WTC11 (cell line): ENCODE results near the gene RAD21L1. TPM values are rescaled to one million over a fixed set of nuclear protein-coding genes. Genes with fewer than 3 reads are reported as not detected.
"Not testable (repeated sequence)": the region's sequence is repeated elsewhere in the genome, so short reads cannot be mapped to it uniquely, and the experiment has no call there.

Experiments used
- ATAC-seq: fragments of 200-7000 bp; cut with Tn5 transposase; 2 replicates; pipeline ENCODE4 v1.10.0; 2021; ENCODE audit warnings: mild to moderate bottlenecking, moderate library complexity
- CTCF ChIA-PET: fragments of 300-600 bp; sonication (Branson Sonifier 250); formaldehyde crosslinking; loops from one replicate; lab custom pipeline; 2021; ENCODE audit warnings: antibody characterized with exemption; lab: Charles Lee
- POLR2A ChIA-PET: fragments of 350-600 bp; sonication (Branson Sonifier 250); formaldehyde crosslinking; loops from one replicate; lab custom pipeline; 2021; ENCODE audit warnings: antibody characterized with exemption; lab: Charles Lee
- DNase-seq: peaks from one replicate; pipeline ENCODE4 v3.0.0; 2021; ENCODE audit warnings: low spot score
- H3K27ac Mint-ChIP-seq: 2 replicates; pipeline ENCODE4 v1.8.0; 2021; ENCODE audit warnings: mixed read lengths
- H3K27me3 Mint-ChIP-seq: 2 replicates; pipeline ENCODE4 v1.8.0; 2021; ENCODE audit warnings: low read depth, mild to moderate bottlenecking, moderate library complexity, mixed read lengths
- H3K36me3 Mint-ChIP-seq: 2 replicates; pipeline ENCODE4 v1.8.0; 2021; ENCODE audit warnings: mixed read lengths
- H3K4me1 Mint-ChIP-seq: 2 replicates; pipeline ENCODE4 v1.8.0; 2022; ENCODE audit warnings: mixed read lengths
- H3K4me3 Mint-ChIP-seq: 2 replicates; pipeline ENCODE4 v1.8.0; 2021; ENCODE audit warnings: mild to moderate bottlenecking, moderate library complexity, mixed read lengths
- H3K9me3 Mint-ChIP-seq: 2 replicates; pipeline ENCODE4 v1.8.0; 2021; ENCODE audit warnings: mixed read lengths
- ATF6 ChIP-seq: sonication (generic); formaldehyde crosslinking; IDR thresholded peaks from 2 replicates; pipeline ENCODE4 v1.8.1; 2023; ENCODE audit warnings: mild to moderate bottlenecking, missing genetic modification reagents
- GABPB1 ChIP-seq: sonication (generic); formaldehyde crosslinking; IDR thresholded peaks from 2 replicates; pipeline ENCODE4 v1.8.1; 2023; ENCODE audit warnings: mild to moderate bottlenecking, missing genetic modification reagents
- JUN ChIP-seq: sonication (generic); formaldehyde crosslinking; IDR thresholded peaks from 2 replicates; pipeline ENCODE4 v1.8.0; 2023; ENCODE audit warnings: mild to moderate bottlenecking, missing genetic modification reagents
- NFYB ChIP-seq: sonication (generic); formaldehyde crosslinking; conservative IDR thresholded peaks from 2 replicates; pipeline ENCODE4 v1.8.0; 2022; ENCODE audit warnings: low read depth, missing genetic modification reagents
- NR2C2 ChIP-seq: sonication (generic); formaldehyde crosslinking; IDR thresholded peaks from 2 replicates; pipeline ENCODE4 v1.8.0; 2022; ENCODE audit warnings: mild to moderate bottlenecking, missing genetic modification reagents
- ZNF396 ChIP-seq: fragments of 250-450 bp; sonication (Bioruptor Pico); IDR thresholded peaks from 2 replicates; pipeline ENCODE4 v1.8.0; 2021; ENCODE audit warnings: mild to moderate bottlenecking, moderate library complexity, borderline replicate concordance
- ZNF423 ChIP-seq: fragments of 250-450 bp; sonication (Bioruptor Pico); IDR thresholded peaks from 2 replicates; pipeline ENCODE4 v2.1.2; 2022; ENCODE audit warnings: mild to moderate bottlenecking, moderate library complexity
- ZNF512 ChIP-seq: sonication (generic); formaldehyde crosslinking; IDR thresholded peaks from 2 replicates; pipeline ENCODE4 v1.8.1; 2022; ENCODE audit warnings: missing genetic modification reagents, borderline replicate concordance
- total RNA-seq: library from RNA; stranded (reverse); gene quantifications from 3 replicates; pipeline ENCODE4 v1.2.3, GENCODE V29; 2021
- TF ChIP-seq, protein P1 (sequence below): sonication (generic); formaldehyde crosslinking; IDR thresholded peaks from 2 replicates; pipeline ENCODE4 v1.8.1; 2022; ENCODE audit warnings: low read depth, mild to moderate bottlenecking, moderate library complexity, missing genetic modification reagents, borderline replicate concordance
- TF ChIP-seq, protein P2 (sequence below): sonication (generic); formaldehyde crosslinking; conservative IDR thresholded peaks from 2 replicates; pipeline ENCODE4 v1.8.1; 2023; ENCODE audit warnings: mild to moderate bottlenecking, low read depth, missing genetic modification reagents, moderate library complexity
- TF ChIP-seq, protein P3 (sequence below): sonication (generic); formaldehyde crosslinking; IDR thresholded peaks from 2 replicates; pipeline ENCODE4 v1.8.1; 2023; ENCODE audit warnings: mild to moderate bottlenecking, missing genetic modification reagents, moderate library complexity
- TF ChIP-seq, protein P4 (sequence below): sonication (generic); formaldehyde crosslinking; IDR thresholded peaks from 2 replicates; pipeline ENCODE4 v1.8.0; 2022; ENCODE audit warnings: missing genetic modification reagents
- TF ChIP-seq, protein P5 (sequence below): sonication (generic); formaldehyde crosslinking; IDR thresholded peaks from 2 replicates; pipeline ENCODE4 v1.8.1; 2022; ENCODE audit warnings: low read depth, missing genetic modification reagents, borderline replicate concordance

RAD21L1 gene
- total RNA-seq, 1 experiment from 2014 or later: 0.77 TPM

- peaks cover 30% of the 10 kb centered on the region for H3K4me1 Mint-ChIP-seq
- peak; percentile 32 for DNase-seq
- not testable (repeated sequence) for H3K4me3 Mint-ChIP-seq, ATAC-seq, H3K27ac Mint-ChIP-seq
- CTCF ChIA-PET: interaction anchor here (0.7 to 1.3 kb wide), 2 partner anchors 9 to 12 kb away, joined by 3 read pairs; partner anchors contain the start of gene RAD21L1
- H3K27me3 Mint-ChIP-seq: peaks cover 63% of the 10 kb centered on the region
- POLR2A ChIA-PET: interaction anchor here (0.9 kb wide), 1 partner anchor 10 kb away, joined by 3 read pairs; no protein-coding TSS in a partner anchor
- H3K9me3 Mint-ChIP-seq: peaks cover 38% of the 10 kb centered on the region
- H3K36me3 Mint-ChIP-seq: peaks cover 14% of the 10 kb centered on the region
Measured at GRCh38 chr20:1216527-1217427, 9.1 kb upstream of the RAD21L1 start.

DNA sequence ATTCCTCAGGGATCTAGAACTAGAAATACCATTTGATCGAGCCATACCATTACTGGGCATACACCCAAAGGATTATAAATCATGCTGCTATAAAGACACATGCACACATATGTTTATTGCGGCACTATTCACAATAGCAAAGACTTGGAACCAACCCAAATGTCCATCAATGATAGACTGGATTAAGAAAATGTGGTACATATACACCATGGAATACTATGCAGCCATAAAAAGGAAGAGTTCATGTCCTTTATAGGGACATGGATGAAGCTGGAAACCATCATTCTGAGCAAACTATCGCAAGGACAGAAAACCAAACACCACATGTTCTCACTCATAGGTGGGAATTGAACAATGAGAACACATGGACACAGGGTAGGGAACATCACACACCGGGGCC, 3.1 kb upstream of the RAD21L1 start:
- H3K36me3 Mint-ChIP-seq, ATAC-seq, POLR2A ChIA-PET, H3K4me3 Mint-ChIP-seq, CTCF ChIA-PET, H3K27ac Mint-ChIP-seq, DNase-seq: not testable (repeated sequence)
- Mint-ChIP-seq H3K9me3 (peaks cover 36% of the 10 kb centered on the region), H3K4me1 (peaks cover 12% of the 10 kb centered on the region), H3K27me3 (peaks cover 81% of the 10 kb centered on the region)

DNA sequence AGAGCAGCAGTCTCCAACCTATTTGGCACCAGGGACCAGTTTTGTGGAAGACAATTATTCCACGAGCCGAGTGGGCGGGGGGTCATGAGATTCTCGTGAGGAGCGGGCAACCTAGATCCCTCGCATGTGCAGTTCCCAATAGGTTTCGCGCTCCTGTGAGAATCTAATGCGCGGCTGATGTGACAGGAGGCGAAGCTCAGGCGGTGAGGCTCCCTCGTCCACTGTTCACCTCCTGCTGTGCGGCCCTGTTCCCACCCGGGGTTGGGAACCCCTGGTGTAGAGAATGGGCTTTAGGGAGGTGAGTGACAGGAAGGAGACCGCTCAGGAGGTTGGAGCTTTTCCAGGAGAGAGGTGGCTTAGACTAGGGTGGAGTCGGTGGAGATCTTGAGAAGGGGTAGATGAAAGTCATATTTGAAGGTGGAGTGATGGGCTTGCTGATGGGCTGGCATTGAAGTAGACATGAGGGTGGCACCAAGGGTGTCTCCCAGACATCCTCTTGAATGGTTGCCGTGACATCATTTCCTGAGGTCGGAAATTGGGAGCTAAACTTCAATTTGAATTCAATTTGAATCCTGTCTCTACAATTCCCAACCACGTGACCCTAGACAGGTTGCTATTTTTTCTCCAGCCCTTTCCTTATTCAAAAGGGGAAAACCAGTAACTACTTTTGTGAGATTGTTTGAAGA, 1.5 kb upstream of the RAD21L1 start:
- ATAC-seq (no peak), DNase-seq (no peak)
- Mint-ChIP-seq H3K36me3 (no peaks in the 10 kb centered on the region), H3K9me3 (peaks cover 24% of the 10 kb centered on the region), H3K4me1 (peaks cover 12% of the 10 kb centered on the region), H3K27me3 (peaks cover 83% of the 10 kb centered on the region), H3K4me3 (peak overlapping the region; percentile 8), H3K27ac (no peak overlapping the region)
- CTCF ChIA-PET: no interaction called here
- POLR2A ChIA-PET: no interaction called here
- TF ChIP-seq, protein P1, sequence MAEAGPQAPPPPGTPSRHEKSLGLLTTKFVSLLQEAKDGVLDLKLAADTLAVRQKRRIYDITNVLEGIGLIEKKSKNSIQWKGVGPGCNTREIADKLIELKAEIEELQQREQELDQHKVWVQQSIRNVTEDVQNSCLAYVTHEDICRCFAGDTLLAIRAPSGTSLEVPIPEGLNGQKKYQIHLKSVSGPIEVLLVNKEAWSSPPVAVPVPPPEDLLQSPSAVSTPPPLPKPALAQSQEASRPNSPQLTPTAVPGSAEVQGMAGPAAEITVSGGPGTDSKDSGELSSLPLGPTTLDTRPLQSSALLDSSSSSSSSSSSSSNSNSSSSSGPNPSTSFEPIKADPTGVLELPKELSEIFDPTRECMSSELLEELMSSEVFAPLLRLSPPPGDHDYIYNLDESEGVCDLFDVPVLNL: no peak
- TF ChIP-seq ZNF423 (CRISPR knock-in tag) (no peak), JUN (no peak), NFYB (CRISPR knock-in tag) (no peak), GABPB1 (no peak), ZNF512 (no peak), ATF6 (CRISPR knock-in tag) (no peak), NR2C2 (CRISPR knock-in tag) (no peak), ZNF396 (no peak)
- TF ChIP-seq, protein P2, sequence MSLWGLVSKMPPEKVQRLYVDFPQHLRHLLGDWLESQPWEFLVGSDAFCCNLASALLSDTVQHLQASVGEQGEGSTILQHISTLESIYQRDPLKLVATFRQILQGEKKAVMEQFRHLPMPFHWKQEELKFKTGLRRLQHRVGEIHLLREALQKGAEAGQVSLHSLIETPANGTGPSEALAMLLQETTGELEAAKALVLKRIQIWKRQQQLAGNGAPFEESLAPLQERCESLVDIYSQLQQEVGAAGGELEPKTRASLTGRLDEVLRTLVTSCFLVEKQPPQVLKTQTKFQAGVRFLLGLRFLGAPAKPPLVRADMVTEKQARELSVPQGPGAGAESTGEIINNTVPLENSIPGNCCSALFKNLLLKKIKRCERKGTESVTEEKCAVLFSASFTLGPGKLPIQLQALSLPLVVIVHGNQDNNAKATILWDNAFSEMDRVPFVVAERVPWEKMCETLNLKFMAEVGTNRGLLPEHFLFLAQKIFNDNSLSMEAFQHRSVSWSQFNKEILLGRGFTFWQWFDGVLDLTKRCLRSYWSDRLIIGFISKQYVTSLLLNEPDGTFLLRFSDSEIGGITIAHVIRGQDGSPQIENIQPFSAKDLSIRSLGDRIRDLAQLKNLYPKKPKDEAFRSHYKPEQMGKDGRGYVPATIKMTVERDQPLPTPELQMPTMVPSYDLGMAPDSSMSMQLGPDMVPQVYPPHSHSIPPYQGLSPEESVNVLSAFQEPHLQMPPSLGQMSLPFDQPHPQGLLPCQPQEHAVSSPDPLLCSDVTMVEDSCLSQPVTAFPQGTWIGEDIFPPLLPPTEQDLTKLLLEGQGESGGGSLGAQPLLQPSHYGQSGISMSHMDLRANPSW (CRISPR knock-in tag): no peak
- TF ChIP-seq, protein P3, sequence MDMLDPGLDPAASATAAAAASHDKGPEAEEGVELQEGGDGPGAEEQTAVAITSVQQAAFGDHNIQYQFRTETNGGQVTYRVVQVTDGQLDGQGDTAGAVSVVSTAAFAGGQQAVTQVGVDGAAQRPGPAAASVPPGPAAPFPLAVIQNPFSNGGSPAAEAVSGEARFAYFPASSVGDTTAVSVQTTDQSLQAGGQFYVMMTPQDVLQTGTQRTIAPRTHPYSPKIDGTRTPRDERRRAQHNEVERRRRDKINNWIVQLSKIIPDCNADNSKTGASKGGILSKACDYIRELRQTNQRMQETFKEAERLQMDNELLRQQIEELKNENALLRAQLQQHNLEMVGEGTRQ: no peak
- TF ChIP-seq, protein P4, sequence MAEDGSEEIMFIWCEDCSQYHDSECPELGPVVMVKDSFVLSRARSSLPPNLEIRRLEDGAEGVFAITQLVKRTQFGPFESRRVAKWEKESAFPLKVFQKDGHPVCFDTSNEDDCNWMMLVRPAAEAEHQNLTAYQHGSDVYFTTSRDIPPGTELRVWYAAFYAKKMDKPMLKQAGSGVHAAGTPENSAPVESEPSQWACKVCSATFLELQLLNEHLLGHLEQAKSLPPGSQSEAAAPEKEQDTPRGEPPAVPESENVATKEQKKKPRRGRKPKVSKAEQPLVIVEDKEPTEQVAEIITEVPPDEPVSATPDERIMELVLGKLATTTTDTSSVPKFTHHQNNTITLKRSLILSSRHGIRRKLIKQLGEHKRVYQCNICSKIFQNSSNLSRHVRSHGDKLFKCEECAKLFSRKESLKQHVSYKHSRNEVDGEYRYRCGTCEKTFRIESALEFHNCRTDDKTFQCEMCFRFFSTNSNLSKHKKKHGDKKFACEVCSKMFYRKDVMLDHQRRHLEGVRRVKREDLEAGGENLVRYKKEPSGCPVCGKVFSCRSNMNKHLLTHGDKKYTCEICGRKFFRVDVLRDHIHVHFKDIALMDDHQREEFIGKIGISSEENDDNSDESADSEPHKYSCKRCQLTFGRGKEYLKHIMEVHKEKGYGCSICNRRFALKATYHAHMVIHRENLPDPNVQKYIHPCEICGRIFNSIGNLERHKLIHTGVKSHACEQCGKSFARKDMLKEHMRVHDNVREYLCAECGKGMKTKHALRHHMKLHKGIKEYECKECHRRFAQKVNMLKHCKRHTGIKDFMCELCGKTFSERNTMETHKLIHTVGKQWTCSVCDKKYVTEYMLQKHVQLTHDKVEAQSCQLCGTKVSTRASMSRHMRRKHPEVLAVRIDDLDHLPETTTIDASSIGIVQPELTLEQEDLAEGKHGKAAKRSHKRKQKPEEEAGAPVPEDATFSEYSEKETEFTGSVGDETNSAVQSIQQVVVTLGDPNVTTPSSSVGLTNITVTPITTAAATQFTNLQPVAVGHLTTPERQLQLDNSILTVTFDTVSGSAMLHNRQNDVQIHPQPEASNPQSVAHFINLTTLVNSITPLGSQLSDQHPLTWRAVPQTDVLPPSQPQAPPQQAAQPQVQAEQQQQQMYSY (CRISPR knock-in tag): no peak
- TF ChIP-seq, protein P5, sequence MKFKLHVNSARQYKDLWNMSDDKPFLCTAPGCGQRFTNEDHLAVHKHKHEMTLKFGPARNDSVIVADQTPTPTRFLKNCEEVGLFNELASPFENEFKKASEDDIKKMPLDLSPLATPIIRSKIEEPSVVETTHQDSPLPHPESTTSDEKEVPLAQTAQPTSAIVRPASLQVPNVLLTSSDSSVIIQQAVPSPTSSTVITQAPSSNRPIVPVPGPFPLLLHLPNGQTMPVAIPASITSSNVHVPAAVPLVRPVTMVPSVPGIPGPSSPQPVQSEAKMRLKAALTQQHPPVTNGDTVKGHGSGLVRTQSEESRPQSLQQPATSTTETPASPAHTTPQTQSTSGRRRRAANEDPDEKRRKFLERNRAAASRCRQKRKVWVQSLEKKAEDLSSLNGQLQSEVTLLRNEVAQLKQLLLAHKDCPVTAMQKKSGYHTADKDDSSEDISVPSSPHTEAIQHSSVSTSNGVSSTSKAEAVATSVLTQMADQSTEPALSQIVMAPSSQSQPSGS (CRISPR knock-in tag): no peak
